ENCODE data around the gene ULK4.

Gene ULK4

DNA sequence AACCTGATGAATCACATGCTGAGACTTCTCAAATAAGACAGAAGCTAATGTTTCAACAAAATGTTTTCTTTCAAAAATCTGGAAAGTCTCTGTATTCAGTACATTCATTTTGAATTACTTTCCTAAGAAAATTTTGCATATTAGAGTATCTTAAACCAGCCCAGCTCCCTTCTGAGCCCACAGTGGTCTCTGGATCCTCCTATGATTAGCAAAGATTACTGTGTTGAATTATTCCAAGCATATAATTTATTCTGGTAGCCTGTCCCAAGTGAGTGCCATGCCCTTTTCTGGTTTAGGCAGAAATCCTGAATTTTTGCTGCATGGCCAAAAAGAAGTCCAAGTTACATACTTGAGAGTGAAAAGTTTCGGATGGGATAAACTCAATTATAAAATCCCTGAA, 483.6 kb downstream of the ULK4 start:
- TF ChIP-seq, protein P1, sequence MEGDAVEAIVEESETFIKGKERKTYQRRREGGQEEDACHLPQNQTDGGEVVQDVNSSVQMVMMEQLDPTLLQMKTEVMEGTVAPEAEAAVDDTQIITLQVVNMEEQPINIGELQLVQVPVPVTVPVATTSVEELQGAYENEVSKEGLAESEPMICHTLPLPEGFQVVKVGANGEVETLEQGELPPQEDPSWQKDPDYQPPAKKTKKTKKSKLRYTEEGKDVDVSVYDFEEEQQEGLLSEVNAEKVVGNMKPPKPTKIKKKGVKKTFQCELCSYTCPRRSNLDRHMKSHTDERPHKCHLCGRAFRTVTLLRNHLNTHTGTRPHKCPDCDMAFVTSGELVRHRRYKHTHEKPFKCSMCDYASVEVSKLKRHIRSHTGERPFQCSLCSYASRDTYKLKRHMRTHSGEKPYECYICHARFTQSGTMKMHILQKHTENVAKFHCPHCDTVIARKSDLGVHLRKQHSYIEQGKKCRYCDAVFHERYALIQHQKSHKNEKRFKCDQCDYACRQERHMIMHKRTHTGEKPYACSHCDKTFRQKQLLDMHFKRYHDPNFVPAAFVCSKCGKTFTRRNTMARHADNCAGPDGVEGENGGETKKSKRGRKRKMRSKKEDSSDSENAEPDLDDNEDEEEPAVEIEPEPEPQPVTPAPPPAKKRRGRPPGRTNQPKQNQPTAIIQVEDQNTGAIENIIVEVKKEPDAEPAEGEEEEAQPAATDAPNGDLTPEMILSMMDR (IDR thresholded peaks at IDR 0.05) = no peak

DNA sequence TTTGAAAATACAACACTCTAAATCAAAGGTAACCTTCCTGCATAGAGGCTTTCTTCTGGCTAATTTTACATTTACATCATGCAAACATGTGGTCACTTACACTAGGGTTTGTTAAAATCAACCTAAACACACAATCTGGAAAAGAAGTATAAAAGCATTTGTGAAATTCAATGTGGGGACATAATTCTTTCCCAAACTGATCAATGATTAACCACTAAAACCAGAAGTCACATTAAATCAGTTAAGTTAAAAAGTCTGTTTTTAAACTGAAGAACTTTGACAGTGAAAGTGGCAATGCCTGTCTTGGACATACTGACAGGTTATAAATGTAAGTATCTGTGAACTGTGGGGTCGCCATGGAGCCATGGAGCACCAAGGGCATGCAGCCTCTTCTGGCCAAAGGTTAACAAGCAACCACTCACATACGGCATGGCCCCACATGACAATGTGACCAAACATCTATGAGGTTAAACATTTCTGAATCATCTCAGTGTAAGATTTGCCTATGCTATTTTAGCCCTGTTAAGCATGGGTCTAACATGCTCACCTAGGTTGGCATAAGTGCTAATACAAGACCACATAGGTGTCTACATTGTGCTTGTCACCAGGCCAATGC, 484.4 kb downstream of the ULK4 start:
- TF ChIP-seq, protein P1 (IDR thresholded peaks at IDR 0.05) = no peak

DNA sequence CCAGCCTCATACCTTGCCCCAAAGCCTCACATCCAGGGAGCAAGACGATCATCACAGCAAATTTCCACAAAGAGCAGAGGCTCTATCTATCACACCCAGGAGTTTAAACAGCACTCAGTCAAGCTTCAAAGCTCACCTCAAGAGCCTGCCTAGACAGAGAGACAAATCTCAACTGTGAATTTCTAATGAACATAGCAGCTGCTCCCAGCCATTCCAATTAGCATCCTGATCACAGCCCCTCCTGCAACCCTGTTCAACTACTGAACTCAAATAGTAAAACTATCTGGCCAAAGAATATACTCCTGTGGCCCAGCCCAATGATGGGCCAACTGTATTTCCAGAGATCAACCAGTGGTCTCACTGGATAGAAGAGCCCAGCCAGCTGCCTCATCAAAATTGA, 492.8 kb downstream of the ULK4 start:
- TF ChIP-seq, protein P1 (IDR thresholded peaks at IDR 0.05) = no peak

DNA sequence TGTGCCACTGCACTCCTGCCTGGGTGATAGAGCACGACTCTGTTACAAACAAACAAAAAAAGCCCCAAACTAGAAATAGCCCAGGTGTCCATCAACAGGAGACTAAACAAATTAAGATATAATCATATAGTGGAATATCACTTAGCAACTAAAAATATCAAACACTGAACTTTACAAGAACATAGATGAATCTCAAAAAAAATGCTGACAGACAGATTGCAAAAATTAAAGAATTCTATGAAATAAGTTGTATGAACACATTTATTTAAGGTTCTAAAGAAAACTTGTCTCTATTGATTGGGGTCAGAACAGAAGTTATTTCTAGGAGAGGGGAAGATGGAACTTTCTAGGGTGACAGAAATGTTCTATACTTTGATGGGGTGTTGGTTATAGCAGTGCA, 494.4 kb downstream of the ULK4 start:
- TF ChIP-seq, protein P1 (IDR thresholded peaks at IDR 0.05) = no peak

DNA sequence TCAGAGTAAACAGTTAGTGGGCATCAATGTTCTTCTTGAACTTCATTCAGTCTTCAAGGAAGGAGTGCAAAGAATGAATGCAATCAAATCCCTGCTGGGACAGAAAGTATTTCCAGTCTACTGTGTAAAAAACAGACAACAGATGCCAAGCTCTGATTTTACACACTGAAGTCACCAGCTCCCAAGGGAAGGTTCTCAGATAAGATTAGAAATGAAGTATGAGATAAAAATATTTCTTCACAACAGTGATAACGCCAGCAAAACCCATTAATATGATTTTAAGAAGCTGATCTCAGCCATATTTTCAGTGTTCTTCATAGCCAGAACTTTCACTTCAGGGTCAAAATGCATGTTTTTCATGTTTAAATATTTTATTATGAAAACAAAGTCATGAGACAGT, 497.0 kb downstream of the ULK4 start:
- TF ChIP-seq, protein P1 (IDR thresholded peaks at IDR 0.05) = no peak

DNA sequence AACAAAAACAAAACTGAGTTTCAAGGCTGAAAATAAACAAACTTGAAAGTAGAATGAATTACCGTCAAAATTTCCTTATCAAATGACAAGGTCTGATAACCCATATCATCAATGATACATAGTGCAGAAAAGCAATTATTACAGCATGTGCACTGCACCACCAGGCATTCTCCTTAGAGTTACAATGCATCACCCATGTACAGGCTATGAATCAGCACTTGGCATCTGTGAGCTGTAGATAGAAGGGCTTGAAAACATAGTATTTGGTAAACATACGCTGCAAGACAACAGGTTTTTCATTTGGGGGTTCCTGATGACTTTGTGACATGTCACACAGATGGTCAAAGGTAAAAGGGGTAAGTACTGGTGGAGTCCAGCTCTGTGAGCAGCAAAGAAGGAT, 497.5 kb downstream of the ULK4 start:
- TF ChIP-seq, protein P1 (IDR thresholded peaks at IDR 0.05) = no peak

DNA sequence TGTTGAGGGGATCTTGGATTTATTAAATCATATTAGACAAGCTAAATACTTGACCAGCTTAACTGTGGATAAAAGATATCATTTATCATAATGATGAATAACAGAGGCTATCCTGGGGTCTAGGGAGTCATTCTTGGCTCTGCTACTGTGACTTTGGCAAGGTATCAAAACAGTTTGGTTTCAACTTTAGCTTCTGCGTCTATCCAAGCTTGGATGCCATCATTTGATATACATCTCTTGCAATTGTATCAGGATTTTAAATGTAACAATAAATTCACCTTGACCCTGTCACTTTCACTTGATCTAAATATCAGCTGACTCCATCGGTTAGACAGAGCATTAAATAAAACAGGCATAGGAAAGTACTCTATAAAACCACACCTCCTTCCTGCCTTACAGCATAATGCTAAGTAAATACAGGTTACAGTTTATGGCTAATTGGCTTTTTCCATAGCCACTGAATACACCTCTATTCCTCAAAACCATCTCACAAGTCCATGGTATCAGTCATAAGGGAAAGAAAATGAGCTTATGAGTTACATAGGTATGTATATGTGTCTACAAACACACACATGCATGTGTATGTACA, 499.7 kb downstream of the ULK4 start:
- TF ChIP-seq, protein P1 (IDR thresholded peaks at IDR 0.05) = no peak

DNA sequence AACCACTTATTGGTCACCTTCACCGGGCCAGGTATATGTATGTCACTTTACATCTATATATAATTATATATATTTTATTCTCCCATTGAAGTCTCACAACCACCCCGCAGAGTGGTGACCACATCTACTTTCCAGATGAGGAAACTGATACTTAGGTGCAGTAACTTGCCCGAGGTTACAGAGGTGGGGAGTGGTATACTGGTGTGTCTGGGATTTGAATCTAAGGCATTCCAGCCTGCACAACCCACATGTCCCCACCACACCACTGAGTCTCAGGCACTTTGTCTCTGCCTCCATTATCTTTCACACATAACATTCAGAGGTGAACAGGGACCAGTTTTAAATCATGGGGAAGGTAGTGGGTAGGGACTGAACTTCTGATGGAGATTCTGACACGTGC, 501.2 kb downstream of the ULK4 start:
- TF ChIP-seq, protein P1 (IDR thresholded peaks at IDR 0.05) = no peak
